Activated gamma-delta T cell (primary cell): ENCODE measurements around the gene SMYD1.

Experiments used
- DNase-seq: peaks from one replicate; lab custom pipeline; 2025; lab: John Stamatoyannopoulos, UW

Gene SMYD1

GRCh38 chr2:88141952-88142351 is 74.3 kb downstream of the SMYD1 start:
- no peak for DNase-seq

- no peak for DNase-seq
Observed at GRCh38 chr2:88144271-88144670, 76.6 kb downstream of the SMYD1 start.

- no peak for DNase-seq
Observed at GRCh38 chr2:88144914-88145497, 77.4 kb downstream of the SMYD1 start.

GRCh38 chr2:88146590-88146989 is 79.0 kb downstream of the SMYD1 start:
- no peak for DNase-seq

- no peak for DNase-seq
Observed at GRCh38 chr2:88147145-88147544, 79.5 kb downstream of the SMYD1 start.

GRCh38 chr2:88148929-88149438 is 81.4 kb downstream of the SMYD1 start:
- DNase-seq, result no peak

- DNase-seq, result no peak
Observed at GRCh38 chr2:88159481-88159880, 91.9 kb downstream of the SMYD1 start.

- DNase-seq, result no peak
Observed at GRCh38 chr2:88159955-88160415, 92.4 kb downstream of the SMYD1 start.

GRCh38 chr2:88160517-88160916 is 92.9 kb downstream of the SMYD1 start:
- DNase-seq, result no peak

- DNase-seq, result no peak
Observed at GRCh38 chr2:88161446-88162244, 94.0 kb downstream of the SMYD1 start.
